Measurements from ENCODE around the gene GPR137. TPM values are rescaled to one million over a fixed set of nuclear protein-coding genes. Genes with fewer than 3 reads are reported as not detected.

Gene GPR137
- total RNA-seq, 4 donors from 2014 or later, result 17.8 to 30.0 (median 19.7) TPM

GRCh38 chr11:64278576-64279190, 7.0 kb upstream of the GPR137 start:
- 88% methylated on average over 8 of the region's 8 CpGs for WGBS
- Histone ChIP-seq H3K36me3 (peaks cover 14% of the 10 kb centered on the region), H3K9me3 (no peaks in the 10 kb centered on the region), H3K4me3 (no peak overlapping the region), H3K27me3 (no peaks in the 10 kb centered on the region), H3K4me1 (peaks cover 23% of the 10 kb centered on the region), H3K27ac (no peak overlapping the region)
- no peak for DNase-seq (ENCODE audit: low spot score in 2 of 2)
- TF ChIP-seq POLR2AphosphoS5 (IDR thresholded peaks at IDR 0.05) (no peak), POLR2A (IDR thresholded peaks at IDR 0.05) (no peak), EP300 (IDR thresholded peaks at IDR 0.05) (no peak), CTCF (IDR thresholded peaks at IDR 0.05) (no peak)

- no peaks in the 10 kb centered on the region for H3K27me3 ChIP-seq
- H3K4me3 ChIP-seq, result no peak overlapping the region
- no peak for DNase-seq (ENCODE audit: low spot score in 2 of 2)
- peaks cover 9% of the 10 kb centered on the region for H3K36me3 ChIP-seq
- TF ChIP-seq EP300 (IDR thresholded peaks at IDR 0.05) (no peak), CTCF (IDR thresholded peaks at IDR 0.05) (no peak), POLR2A (IDR thresholded peaks at IDR 0.05) (no peak), POLR2AphosphoS5 (IDR thresholded peaks at IDR 0.05) (no peak)
- WGBS, result 92% methylated on average over 22 of the region's 22 CpGs
- H3K27ac ChIP-seq, result no peak overlapping the region
- no peaks in the 10 kb centered on the region for H3K9me3 ChIP-seq
- H3K4me1 ChIP-seq, result peaks cover 33% of the 10 kb centered on the region
Measured at GRCh38 chr11:64281957-64282770, 3.5 kb upstream of the GPR137 start.

GRCh38 chr11:64283092-64283491, 2.6 kb upstream of the GPR137 start:
- Histone ChIP-seq H3K27me3 (no peaks in the 10 kb centered on the region), H3K9me3 (no peaks in the 10 kb centered on the region), H3K4me1 (peaks cover 29% of the 10 kb centered on the region), H3K36me3 (peaks cover 9% of the 10 kb centered on the region), H3K4me3 (no peak overlapping the region), H3K27ac (no peak overlapping the region)
- 83% methylated on average over 3 of the region's 3 CpGs for WGBS
- DNase-seq (ENCODE audit: low spot score in 2 of 2), result no peak
- TF ChIP-seq EP300 (IDR thresholded peaks at IDR 0.05), result no peak
- no peak for TF ChIP-seq POLR2AphosphoS5 (IDR thresholded peaks at IDR 0.05)
- no peak for TF ChIP-seq CTCF (IDR thresholded peaks at IDR 0.05)
- no peak for TF ChIP-seq POLR2A (IDR thresholded peaks at IDR 0.05)

- Histone ChIP-seq H3K9me3 (no peaks in the 10 kb centered on the region), H3K4me1 (peaks cover 29% of the 10 kb centered on the region), H3K27me3 (no peaks in the 10 kb centered on the region), H3K4me3 (peak within 1 kb of the TSS; percentile 81), H3K27ac (peak within 1 kb of the TSS; percentile 92), H3K36me3 (peaks cover 6% of the 10 kb centered on the region)
- peak; percentile 97 to 98 for DNase-seq (ENCODE audit: low spot score in 2 of 2)
- TF ChIP-seq CTCF (IDR thresholded peaks at IDR 0.05), result no peak
- TF ChIP-seq POLR2A (IDR thresholded peaks at IDR 0.05), result peak in 1 of 2 donors; percentile 5
- WGBS, result 4% methylated on average over 9 of the region's 44 CpGs
Measured at GRCh38 chr11:64284048-64284961, 1.3 kb upstream of the GPR137 start, which contains the start of gene BAD. BAD (minus strand) TSS chr11:64284665; CDS start chr11:64284368, 297 bp downstream.

Measured in suprapubic skin (tissue), 4 donors.